Thyroid gland (tissue), 4 donors: ENCODE data around the gene NDP. TPM values are rescaled to one million over a fixed set of nuclear protein-coding genes. Genes with fewer than 3 reads are reported as not detected.

Experiments
- DNase-seq, 2 donors: peaks; one replicate each; pipeline ENCODE4 v3.0.0-alpha.2; 2019
- H3K27ac ChIP-seq, 3 donors: fragments of 200-600 bp; sonication (generic); 1 replicate in 2 of 3; 2 replicates in 1 of 3; pipeline ENCODE4 v1.5.1; 2016 to 2019; ENCODE audit warnings: mild to moderate bottlenecking in 1 of 3, moderate library complexity in 1 of 3
- H3K27me3 ChIP-seq: fragments of 200-600 bp; sonication (generic); one replicate; pipeline ENCODE4 v1.5.1; 2019
- H3K36me3 ChIP-seq, 2 donors: fragments of 200-600 bp; sonication (generic); one replicate each; pipeline ENCODE4 v1.5.1; 2016 to 2019
- H3K4me1 ChIP-seq, 2 donors: fragments of 200-600 bp; sonication (generic); one replicate each; pipeline ENCODE4 v1.5.1; 2017 to 2019
- H3K4me3 ChIP-seq, 3 donors: fragments of 200-600 bp; sonication (generic); replicated peaks in 1 of 3; 1 replicate in 2 of 3; 2 replicates in 1 of 3; pipeline ENCODE4 v1.5.1; 2016; ENCODE audit warnings: mild to moderate bottlenecking in 1 of 3
- H3K9me3 ChIP-seq: fragments of 200-600 bp; sonication (generic); one replicate; pipeline ENCODE4 v1.5.1; 2017
- POLR2A ChIP-seq, 2 donors: fragments of 450-650 bp; IDR thresholded peaks; one replicate each; pipeline ENCODE4 v1.6.1; 2017; ENCODE audit warnings: antibody characterized with exemption in 2 of 2, mild to moderate bottlenecking in 2 of 2, moderate library complexity in 1 of 2
- WGBS, 2 donors: methylation state at CpG; one replicate each; pipeline ENCODE4 v1.1.5; 2017; 5-methylcytosine and 5-hydroxymethylcytosine counted together
- intact Hi-C: fragments of 100-400 bp; cut with DNase I; formaldehyde crosslinking; loops from one replicate; pipeline ENCODE4 v1.15.1; 2023
- total RNA-seq, 4 donors: library from RNA; depleted of rRNA; stranded (reverse); fragments of >200 nt; gene quantifications; one replicate each; pipeline ENCODE4 v1.2.3, GENCODE V29; 2016
- TF ChIP-seq, protein P1 (sequence below), 6 experiments: fragments of 200-600 bp in 3 of 6; fragments of 450-650 bp in 3 of 6; sonication (generic) in 3 of 6; IDR thresholded peaks; one replicate each; pipeline ENCODE4 v1.5.1; 2016 to 2019; ENCODE audit warnings: antibody characterized with exemption in 6 of 6, mild to moderate bottlenecking in 2 of 6, inconsistent platforms in 1 of 6, moderate library complexity in 1 of 6

The NDP gene
- total RNA-seq, 4 donors from 2014 or later, result 0.22 to 0.81 TPM; not detected in 2

GRCh38 chrX:44016906-44017305 is 43.7 kb upstream of the NDP start:
- 75 to 85% methylated on average over 4 of the region's 4 CpGs for WGBS, 2 donors
- DNase-seq, result no peak
- intact Hi-C loops, result no loop called here

DNA sequence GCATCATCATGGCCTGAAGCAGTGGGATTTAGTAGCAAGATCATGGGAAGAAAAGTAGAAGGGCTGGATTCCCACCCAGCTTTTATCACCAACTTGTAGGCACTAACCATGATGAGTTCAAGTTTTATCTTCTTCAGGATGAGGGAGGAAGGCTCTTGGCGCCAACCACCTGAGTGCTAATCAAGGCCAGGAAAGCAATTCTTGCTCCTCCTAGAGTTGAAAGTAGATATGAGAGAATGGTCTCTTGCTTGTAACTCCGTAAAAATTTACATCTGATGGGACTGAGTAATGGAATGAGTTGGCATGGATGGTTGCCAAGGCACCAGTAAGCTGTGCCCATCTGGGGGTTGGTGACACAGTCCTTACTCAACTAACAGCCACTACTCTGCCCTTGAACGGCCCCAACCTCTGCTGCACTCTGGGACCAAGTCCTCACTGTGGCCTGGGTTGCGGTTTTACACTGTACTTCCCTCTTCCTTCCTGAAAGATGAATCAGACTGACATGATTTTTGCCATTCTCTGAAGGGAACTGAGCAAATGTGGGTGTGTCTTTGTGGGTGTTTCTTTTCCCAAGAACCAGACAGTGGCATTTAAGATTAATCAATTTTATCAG is 39.4 kb upstream of the NDP start:
- H3K27ac ChIP-seq, result no peak overlapping the region
- intact Hi-C loops, result no loop called here
- no peaks in the 10 kb centered on the region for H3K27me3 ChIP-seq
- peak in 1 of 2 donors; percentile 2 for DNase-seq
- no peaks in the 10 kb centered on the region for H3K4me1 ChIP-seq
- no peak for TF ChIP-seq POLR2A (IDR thresholded peaks at IDR 0.05)
- TF ChIP-seq, protein P1, sequence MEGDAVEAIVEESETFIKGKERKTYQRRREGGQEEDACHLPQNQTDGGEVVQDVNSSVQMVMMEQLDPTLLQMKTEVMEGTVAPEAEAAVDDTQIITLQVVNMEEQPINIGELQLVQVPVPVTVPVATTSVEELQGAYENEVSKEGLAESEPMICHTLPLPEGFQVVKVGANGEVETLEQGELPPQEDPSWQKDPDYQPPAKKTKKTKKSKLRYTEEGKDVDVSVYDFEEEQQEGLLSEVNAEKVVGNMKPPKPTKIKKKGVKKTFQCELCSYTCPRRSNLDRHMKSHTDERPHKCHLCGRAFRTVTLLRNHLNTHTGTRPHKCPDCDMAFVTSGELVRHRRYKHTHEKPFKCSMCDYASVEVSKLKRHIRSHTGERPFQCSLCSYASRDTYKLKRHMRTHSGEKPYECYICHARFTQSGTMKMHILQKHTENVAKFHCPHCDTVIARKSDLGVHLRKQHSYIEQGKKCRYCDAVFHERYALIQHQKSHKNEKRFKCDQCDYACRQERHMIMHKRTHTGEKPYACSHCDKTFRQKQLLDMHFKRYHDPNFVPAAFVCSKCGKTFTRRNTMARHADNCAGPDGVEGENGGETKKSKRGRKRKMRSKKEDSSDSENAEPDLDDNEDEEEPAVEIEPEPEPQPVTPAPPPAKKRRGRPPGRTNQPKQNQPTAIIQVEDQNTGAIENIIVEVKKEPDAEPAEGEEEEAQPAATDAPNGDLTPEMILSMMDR (IDR thresholded peaks at IDR 0.05), result no peak
- no peaks in the 10 kb centered on the region for H3K9me3 ChIP-seq
- H3K4me3 ChIP-seq, result no peak overlapping the region
- 65 to 79% methylated on average over 4 of the region's 4 CpGs for WGBS, 2 donors
- no peaks in the 10 kb centered on the region for H3K36me3 ChIP-seq

More at GRCh38 chrX:44016906-44017305, 43.7 kb upstream of the NDP start:
- no peak overlapping the region for H3K4me3 ChIP-seq
- H3K27ac ChIP-seq, result no peak overlapping the region
- TF ChIP-seq POLR2A (IDR thresholded peaks at IDR 0.05), result no peak
- TF ChIP-seq, protein P1 (IDR thresholded peaks at IDR 0.05), result no peak
- no peaks in the 10 kb centered on the region for H3K36me3 ChIP-seq
- H3K9me3 ChIP-seq, result no peaks in the 10 kb centered on the region
- H3K27me3 ChIP-seq, result no peaks in the 10 kb centered on the region
- H3K4me1 ChIP-seq, result no peaks in the 10 kb centered on the region

- WGBS, 2 donors, result 74 to 81% methylated on average over 3 of the region's 3 CpGs
- Histone ChIP-seq H3K9me3 (no peaks in the 10 kb centered on the region), H3K36me3 (no peaks in the 10 kb centered on the region), H3K27me3 (no peaks in the 10 kb centered on the region), H3K4me3 (no peak overlapping the region), H3K27ac (no peak overlapping the region), H3K4me1 (no peaks in the 10 kb centered on the region)
- no peak for DNase-seq
- intact Hi-C loops, result no loop called here
- TF ChIP-seq POLR2A (IDR thresholded peaks at IDR 0.05), result no peak
- TF ChIP-seq, protein P1 (IDR thresholded peaks at IDR 0.05), result no peak
Measured at GRCh38 chrX:44011506-44011905, 38.3 kb upstream of the NDP start.

DNA sequence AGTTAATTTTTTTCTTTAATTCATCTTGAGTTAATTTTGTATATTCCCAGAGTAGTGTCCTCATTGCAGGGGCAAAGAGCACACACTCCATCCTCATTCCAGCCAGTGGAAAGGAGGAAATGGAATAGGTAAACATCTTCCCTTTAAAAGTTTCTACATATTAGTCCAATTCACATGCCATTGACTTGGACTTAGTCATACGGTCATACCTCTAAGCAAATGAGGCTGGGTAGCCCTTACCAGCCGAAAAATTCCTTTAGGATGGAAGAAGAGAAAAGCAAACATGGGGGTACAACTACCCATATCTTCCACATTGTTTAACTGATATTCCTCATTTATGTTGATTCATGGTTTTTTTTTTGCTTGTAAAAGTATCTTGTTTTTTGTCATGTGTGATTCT is 37.4 kb upstream of the NDP start:
- no peak overlapping the region for H3K4me3 ChIP-seq
- no peaks in the 10 kb centered on the region for H3K4me1 ChIP-seq
- TF ChIP-seq, protein P1 (IDR thresholded peaks at IDR 0.05), result no peak
- TF ChIP-seq POLR2A (IDR thresholded peaks at IDR 0.05), result no peak
- no peaks in the 10 kb centered on the region for H3K36me3 ChIP-seq
- no peak for DNase-seq
- no peaks in the 10 kb centered on the region for H3K9me3 ChIP-seq
- intact Hi-C loops, result no loop called here
- H3K27ac ChIP-seq, result no peak overlapping the region
- 91 to 95% methylated on average over 2 of the region's 2 CpGs for WGBS, 2 donors
- H3K27me3 ChIP-seq, result no peaks in the 10 kb centered on the region

- no peak for DNase-seq
- no peaks in the 10 kb centered on the region for H3K9me3 ChIP-seq
- H3K36me3 ChIP-seq, result no peaks in the 10 kb centered on the region
- H3K27me3 ChIP-seq, result no peaks in the 10 kb centered on the region
- TF ChIP-seq, protein P1 (IDR thresholded peaks at IDR 0.05), result no peak
- no peak for TF ChIP-seq POLR2A (IDR thresholded peaks at IDR 0.05)
- H3K4me3 ChIP-seq, result no peak overlapping the region
- intact Hi-C loops, result no loop called here
- H3K4me1 ChIP-seq, result no peaks in the 10 kb centered on the region
- 86 to 93% methylated on average over 1 of the region's 1 CpG for WGBS, 2 donors
- no peak overlapping the region for H3K27ac ChIP-seq
Measured at GRCh38 chrX:44006081-44006480, 32.9 kb upstream of the NDP start.
